GM21576 (cell line): ENCODE results near the gene FOSB.

ENCODE experiments used
- ATAC-seq: cut with Tn5 transposase; IDR thresholded peaks from one replicate; pipeline ENCODE4 v1.9.1; 2021; ENCODE audit warnings: mild to moderate bottlenecking, moderate library complexity; ENCODE audit not compliant: unreplicated experiment

FOSB gene

DNA sequence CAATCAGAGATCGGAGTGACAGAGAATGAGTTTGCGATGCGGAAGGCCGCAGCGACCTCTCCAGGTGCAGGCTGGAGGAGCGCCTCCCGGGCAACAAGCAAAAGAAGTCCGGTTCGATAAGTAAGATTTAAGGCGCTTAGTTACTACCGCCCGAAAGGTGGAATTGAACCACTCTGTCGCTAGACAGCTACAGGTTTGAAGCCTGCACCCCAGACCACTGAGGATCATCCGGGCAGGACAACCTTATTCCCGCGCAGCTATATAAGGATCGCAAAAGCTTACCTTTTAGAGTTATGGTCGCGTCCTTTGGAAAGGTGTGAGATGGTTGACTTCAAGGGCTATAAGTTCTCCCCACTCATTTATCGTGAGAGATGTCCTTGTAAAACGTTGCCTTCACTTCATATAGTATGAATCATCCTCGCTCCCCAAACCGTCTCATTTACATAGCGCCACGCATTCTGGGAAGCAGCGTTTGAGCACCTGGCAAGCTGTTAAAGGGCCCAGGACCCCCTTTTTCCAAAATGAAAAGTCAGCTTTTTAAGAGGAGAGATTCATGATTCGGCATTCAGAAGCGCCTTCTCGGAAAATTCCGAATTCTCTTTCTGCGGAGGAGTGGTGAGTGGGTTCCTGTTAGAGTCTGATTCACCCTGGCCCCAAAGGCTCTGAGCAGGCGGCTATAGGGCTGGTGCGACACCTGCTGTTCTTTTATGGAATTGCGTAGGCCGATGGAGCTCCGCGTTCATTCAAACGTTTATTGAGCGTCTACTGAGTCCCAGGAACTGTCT, 10.8 kb downstream of the FOSB start:
- ATAC-seq = peak; percentile 71

DNA sequence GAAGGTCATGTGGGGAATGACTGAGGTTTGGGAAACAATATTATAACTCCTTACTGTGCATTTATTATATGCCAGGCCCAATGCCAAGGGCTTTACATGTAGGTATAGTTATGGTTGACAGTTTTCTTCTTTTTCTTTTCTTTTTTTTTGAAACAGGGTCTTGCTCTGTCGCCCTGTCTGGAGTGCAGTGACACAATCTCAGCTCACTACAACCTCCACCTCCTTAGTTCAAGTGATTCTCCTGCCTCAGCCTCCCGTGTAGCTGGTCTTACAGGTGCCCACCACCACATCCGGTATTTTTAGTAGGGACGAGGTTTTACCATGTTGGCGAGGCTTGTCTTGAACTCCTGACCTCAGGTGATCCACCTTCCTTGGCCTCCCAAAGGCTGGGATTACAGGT, 15.2 kb downstream of the FOSB start:
- no peak for ATAC-seq

DNA sequence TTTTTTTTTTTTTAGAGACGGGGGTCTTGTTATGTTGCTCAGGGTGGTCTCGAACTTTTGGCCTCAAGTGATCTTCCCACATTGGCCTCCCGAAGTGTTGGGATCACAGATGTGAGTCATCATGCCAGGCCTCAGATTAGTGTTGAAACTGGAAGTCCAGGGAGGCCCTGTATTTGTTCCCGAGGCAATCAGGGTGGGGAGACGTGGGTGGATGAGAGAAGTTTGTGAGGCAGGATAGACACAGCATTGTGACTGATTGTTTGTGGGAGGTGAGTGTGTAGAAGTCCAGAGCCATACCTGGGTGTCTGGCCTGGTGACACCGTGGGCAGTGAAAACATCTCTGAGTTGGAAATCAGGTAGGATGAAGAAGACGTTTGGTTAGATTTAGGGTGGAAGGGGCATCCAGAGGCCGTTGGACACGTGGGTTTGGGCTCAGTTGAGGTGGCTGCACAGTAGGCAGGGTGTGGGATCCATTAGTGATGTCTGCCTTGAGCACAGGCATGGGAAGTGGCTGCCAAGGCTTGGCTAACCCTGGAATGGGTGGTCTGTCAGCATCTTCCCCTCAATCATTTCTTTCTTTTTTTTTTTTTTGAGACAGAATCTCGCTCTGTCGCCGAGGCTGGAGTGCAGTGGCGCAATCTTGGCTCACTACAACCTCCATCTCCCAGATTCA, 16.6 kb downstream of the FOSB start:
- ATAC-seq = no peak

- ATAC-seq = peak; percentile 85
These were observed 17.7 kb downstream of the FOSB start for GRCh38 chr19:45485305-45486077.

GRCh38 chr19:45488708-45489107, 20.9 kb downstream of the FOSB start:
- no peak for ATAC-seq

GRCh38 chr19:45489216-45489855, 21.5 kb downstream of the FOSB start:
- no peak for ATAC-seq

DNA sequence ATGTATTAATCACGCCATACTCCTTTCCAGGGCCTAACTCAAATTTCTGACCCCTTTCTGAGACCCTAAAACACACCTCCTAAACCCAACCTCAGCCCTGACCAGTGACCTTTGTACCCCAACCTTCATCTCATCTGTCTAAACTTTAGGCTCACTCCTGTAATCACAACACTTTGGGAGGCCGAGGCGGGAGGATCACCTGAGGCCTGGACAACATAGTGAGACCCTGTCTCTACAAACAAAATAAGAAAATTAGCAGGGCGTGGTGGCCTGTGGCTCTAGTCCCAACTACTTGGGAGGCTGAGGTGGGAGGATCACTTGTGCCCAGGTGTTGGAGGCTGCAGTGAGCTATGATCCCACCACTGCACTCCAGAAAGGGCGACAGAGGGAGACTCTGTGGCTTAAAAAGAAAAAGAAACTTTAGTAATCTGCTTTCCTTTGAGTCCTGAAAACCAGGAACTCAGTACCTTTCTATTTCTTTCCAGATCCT, 24.4 kb downstream of the FOSB start:
- no peak for ATAC-seq

GRCh38 chr19:45492627-45493470, 25.1 kb downstream of the FOSB start:
- no peak for ATAC-seq

GRCh38 chr19:45494261-45494916, 26.6 kb downstream of the FOSB start:
- no peak for ATAC-seq

DNA sequence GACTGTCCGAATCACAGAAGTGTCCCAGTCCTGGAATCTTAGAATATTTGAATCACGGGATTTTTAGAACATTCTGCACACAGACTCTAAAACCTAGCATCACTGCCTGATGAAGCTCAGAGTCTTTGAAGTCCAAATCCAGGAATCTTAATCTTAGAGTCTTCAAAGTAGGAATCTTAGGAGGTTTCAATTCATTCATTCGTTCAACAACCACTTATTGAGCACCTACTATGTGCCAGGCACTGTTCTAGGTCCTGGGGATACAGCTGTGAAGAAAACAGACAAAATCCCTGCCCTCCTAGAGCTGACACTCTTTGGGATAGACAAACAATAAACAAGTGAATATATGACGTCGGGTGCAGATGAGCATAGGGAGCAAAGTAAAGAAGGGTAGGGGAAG, 27.4 kb downstream of the FOSB start:
- ATAC-seq = no peak

DNA sequence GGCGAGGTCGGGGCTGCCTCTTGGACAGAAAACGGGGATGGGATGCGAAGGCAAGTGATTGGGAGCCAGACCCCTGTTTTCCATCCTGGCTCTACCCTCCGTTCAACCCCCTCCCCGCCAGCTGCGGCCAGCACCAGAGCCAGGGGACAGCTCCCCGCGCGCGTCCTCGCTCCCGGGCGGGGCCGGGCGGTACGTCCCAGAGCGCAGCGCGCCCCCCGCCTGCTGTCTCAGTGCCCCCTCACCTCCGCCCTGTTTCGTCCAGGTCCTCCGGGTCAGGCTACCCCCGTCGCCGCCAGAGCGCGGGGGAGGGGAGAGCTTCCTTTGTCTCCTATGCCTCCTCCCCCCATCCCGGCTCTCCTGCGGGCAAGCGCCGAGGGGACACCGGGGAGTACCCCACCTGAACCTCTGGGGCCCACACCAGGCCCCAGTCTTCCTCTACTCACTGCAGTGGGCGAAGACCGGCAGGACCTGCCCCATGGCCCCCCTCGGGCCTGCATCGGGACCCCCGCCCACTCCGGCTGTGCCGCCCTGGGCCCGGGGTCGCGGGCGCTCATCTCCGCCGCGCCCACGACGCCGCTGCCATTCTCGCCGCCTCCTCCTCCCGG, 28.7 kb downstream of the FOSB start:
- no peak for ATAC-seq

GRCh38 chr19:45497791-45498190, 30.0 kb downstream of the FOSB start:
- ATAC-seq = no peak

DNA sequence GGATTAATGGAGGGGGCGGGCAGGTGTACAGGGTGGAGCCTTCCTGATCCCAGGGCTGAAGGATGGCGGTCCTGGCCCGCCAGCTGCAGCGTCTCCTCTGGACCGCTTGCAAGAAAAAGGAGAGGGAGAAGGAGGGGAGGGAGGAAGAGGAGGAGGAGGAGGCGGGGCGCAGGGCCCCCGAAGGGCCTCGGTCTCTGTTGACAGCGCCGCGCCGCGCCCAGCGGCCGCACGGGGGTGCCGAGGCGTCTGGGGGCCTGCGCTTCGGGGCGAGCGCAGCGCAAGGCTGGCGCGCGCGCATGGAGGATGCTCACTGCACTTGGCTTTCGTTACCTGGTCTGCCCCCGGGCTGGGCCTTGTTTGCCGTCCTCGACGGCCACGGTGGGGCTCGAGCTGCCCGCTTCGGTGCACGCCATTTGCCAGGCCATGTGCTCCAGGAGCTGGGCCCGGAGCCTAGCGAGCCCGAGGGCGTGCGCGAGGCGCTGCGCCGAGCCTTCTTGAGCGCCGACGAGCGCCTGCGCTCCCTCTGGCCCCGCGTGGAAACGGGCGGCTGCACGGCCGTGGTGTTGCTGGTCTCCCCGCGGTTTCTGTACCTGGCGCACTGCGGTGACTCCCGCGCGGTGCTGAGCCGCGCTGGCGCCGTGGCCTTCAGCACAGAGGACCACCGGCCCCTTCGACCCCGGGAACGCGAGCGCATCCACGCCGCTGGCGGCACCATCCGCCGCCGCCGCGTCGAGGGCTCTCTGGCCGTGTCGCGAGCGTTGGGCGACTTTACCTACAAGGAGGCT, 30.8 kb downstream of the FOSB start, which contains the start of gene PPM1N:
Gene PPM1N, plus strand, starts transcription at position 33 of the 785 bp plus-strand sequence. Its CDS starts 30 bp downstream, at position 63.
- ATAC-seq = no peak

- ATAC-seq = no peak
These were observed 31.7 kb downstream of the FOSB start for GRCh38 chr19:45499196-45500180.

DNA sequence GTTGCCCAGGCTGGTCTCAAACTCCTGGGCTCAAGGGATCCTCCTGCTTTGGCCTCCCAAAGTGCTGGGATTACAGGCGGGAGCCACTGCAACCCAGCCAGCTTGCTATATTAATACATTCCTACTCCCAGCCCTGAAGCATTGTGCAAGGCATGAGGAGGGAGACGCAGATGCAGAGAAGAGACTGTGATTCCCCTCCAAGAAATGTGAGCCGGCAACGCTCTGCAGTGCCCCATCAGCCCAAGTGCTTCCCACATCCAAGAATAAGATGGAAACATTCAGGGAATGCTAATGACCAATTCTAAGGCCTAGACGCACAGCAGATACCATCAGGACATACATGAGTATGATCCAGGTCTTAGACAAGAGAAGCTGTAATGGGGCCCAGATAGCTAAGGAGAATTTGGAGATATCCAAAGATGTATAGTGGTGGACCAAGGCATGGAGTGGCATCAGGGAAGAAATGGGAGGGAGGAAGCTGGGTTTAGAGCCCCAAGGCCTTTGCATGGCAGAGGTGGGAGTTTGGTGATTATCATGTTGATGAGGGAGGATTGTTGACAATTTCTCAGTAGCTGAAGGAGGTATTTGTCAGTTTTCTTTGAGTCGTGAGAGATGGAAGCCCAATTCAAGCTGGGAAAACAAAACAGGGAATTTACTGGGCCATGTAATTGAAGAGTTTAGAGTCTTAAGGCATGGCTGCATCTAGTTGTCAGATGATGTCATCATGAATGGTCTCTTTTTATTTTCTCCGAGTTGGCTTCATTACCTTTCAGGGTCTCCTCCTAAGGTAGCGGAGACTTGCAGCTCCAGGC, 33.3 kb downstream of the FOSB start:
- ATAC-seq = no peak

- ATAC-seq = no peak
These were observed 33.9 kb downstream of the FOSB start for GRCh38 chr19:45501730-45502014.

DNA sequence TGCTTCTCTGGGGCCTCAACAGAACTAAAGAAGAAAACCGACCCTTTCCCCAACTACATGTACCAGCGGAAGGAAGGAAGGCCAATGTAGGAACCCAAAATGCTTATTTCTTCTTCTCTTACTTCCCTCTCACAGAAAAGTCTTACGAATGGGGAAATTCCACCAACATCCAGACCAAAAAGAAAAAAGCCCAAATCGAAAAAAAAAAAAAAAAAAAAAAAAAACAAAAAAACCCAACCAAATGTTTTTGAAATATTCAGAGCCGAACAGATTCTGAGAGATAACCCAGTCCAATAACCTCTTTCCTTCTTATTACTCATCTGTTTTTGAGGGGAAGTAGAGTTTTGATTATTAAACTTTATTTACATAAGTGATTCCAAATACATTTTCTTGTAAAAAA, 34.3 kb downstream of the FOSB start:
- ATAC-seq = no peak
